Activated CD4-positive, CD25-positive, alpha-beta regulatory T cell treated with anti-CD3 and anti-CD28 coated beads, Interleukin-2, amount 50 U/mL, for 24 hours (primary cell): ENCODE results near the gene LINC00305.

Source experiments
- ATAC-seq, 2 donors: fragments of 150-1000 bp; cut with Tn5 transposase; one replicate each; pipeline ENCODE4 v1.10.0; 2021; ENCODE audit warnings: mild to moderate bottlenecking in 1 of 2, moderate library complexity in 1 of 2

LINC00305 gene

DNA sequence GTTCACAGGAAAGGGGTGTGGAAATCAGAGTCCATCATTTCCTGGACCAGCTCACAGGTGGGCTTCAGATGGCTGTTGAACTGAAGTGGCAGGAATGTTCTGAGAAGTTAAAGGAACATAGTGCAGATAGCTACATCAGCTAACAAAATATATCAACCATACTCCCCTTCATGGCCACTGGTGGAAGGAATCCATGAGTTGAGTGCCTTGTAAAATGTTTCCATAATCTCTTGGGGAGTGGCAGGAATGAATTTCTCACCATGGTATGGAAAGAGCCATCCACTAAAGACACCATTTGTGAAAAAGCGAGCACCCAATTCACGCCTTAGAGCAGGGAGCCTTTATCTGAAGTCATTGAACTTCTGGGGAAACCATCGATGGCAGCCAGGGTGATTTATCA is at the start of gene LINC00305:
Gene LINC00305 (minus strand): TSS at position 101 of the 400 bp plus-strand sequence.
- ATAC-seq: no peak

GRCh38 chr18:64191069-64191468 is 42.2 kb upstream of the LINC00305 start:
- ATAC-seq: no peak

GRCh38 chr18:64185987-64186386 is 37.1 kb upstream of the LINC00305 start:
- ATAC-seq: no peak

DNA sequence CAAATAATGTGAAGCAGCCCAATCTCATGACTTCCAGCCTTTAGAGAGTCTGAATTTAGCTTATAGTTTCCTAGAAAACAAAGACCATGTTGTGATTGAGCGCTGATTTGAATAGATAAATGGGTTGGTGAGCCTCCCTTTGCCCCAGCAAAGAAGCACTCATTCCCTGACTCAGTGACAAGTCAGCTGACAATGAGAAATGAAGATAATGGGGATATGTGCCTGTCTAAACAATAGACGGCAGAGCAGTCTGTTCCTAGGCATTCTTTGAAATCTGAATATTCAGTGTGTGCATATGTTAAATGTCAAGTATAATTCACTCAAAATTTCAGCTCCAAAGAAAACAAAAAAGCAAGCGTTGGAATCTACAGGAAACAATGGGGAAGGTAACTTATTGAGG is 34.8 kb upstream of the LINC00305 start:
- no peak for ATAC-seq

- ATAC-seq: no peak
Observed at GRCh38 chr18:64180617-64181016, 31.7 kb upstream of the LINC00305 start.

DNA sequence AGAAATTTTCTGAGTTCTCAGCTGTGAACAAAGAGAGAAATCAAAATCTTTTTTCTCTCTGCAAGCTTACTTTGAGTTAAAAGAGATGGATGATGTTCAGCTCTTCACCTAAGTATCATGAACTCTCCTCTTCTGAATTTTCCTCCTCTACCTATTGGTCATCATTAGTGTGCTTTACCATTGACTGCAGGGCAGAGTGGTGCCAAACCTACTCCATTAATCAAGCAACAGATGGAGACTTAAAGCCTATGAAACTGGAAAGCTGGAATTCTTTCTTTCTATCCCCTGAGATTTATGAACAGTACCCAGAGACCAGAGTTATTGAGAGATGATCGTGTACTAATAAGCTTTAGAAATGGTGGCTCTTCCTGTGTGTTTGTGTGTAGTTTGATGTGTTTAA is 31.3 kb upstream of the LINC00305 start:
- no peak for ATAC-seq

DNA sequence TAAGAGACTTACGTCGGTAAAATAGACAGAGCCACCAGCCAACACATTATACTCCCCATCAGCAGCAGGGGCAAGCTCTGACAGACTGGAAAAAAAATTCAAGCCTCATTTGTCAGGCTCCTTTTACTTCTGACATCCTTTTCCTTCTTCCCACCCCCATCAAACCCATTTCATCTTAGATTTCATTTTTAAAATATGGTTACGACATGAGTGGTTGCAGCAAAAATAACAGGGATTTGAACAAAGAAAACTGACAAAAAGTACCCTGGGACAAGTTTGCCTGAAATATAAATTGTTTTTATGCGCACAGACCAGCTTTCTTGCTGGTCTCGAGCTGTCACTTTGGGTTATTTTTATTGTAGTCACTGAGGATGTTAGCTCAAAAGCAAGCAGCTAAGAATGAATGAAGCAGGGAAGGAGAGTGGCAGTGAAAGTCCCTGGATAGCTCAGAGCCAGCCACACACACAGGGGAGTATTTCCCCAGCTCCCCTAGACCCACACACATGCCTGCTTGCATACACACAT is 30.7 kb upstream of the LINC00305 start:
- ATAC-seq: no peak

DNA sequence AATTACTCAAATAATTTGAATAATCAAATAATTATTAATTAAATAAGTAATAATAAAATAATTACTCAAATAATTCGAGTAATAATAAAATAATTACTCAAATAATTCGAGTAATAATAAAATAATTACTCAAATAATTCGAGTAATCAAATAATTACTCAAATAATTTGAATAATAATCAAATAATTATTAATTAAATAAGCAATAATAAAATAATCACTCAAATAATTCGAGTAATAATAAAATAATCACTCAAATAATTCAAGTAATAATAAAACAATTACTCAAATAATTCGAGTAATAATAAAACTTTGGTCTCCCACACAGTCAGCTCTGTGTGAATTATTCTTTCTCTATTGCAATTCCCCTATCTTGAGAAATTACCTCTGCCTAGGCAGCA is 30.0 kb upstream of the LINC00305 start:
- ATAC-seq: no peak

GRCh38 chr18:64175432-64175831 is 26.5 kb upstream of the LINC00305 start:
- ATAC-seq: no peak

- ATAC-seq: no peak
Observed at GRCh38 chr18:64171576-64171975, 22.7 kb upstream of the LINC00305 start.

- ATAC-seq: no peak
Observed at GRCh38 chr18:64167408-64167925, 18.6 kb upstream of the LINC00305 start.

- no peak for ATAC-seq
Observed at GRCh38 chr18:64165906-64166305, 17.0 kb upstream of the LINC00305 start.

- no peak for ATAC-seq
Observed at GRCh38 chr18:64164883-64165282, 16.0 kb upstream of the LINC00305 start.

DNA sequence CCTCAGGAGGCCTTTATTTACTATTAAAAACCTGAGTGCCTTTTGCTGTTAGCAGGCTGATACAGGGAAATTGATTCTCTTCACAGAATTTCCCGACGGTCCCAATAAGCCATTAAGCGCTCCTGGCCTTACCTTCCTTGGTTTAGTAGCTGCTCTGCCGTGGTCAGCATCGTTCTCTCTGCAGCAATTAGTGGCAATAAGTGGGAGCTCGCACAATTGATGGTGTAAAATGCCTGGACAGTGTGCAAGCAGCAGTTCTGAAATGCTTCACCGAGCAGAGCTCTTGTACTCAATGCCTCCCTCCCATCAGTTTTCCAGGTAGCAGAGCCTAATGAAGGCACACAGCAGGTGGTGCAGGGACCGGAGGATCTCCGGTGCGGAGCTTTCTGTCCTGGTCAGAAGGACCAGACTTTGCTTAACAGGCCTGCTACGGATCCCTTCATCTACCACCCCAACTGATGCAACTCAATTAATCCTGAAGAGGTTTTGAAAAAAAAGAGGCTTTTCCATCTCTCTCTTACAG is 1.1 kb upstream of the LINC00305 start:
- ATAC-seq: no peak

GRCh38 chr18:64142904-64143303 is 6.0 kb downstream of the LINC00305 start:
- no peak for ATAC-seq

DNA sequence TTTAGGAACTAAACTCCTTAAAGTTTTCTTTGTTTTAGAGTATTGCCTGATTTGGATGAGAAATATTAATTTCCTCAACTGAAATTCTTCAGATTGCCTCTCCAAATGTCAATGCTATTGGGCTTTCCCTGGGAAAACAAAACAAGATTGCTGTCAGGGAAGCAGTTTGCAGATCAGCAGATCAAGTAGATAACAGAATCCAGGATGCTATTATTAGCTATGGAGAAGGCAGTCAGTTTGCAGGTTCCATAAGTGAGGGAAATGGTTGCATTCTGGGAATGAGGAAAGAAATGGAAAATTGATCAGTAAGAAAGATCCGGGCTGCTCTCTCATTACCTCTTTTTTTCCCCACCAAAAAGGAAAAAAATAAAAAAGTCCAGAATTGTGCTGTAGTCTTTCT is 11.0 kb downstream of the LINC00305 start:
- ATAC-seq: no peak

- ATAC-seq: no peak
Observed at GRCh38 chr18:64134044-64134747, 14.7 kb downstream of the LINC00305 start.

- no peak for ATAC-seq
Observed at GRCh38 chr18:64132871-64133270, 16.0 kb downstream of the LINC00305 start.

- no peak for ATAC-seq
Observed at GRCh38 chr18:64131314-64131713, 17.6 kb downstream of the LINC00305 start.

DNA sequence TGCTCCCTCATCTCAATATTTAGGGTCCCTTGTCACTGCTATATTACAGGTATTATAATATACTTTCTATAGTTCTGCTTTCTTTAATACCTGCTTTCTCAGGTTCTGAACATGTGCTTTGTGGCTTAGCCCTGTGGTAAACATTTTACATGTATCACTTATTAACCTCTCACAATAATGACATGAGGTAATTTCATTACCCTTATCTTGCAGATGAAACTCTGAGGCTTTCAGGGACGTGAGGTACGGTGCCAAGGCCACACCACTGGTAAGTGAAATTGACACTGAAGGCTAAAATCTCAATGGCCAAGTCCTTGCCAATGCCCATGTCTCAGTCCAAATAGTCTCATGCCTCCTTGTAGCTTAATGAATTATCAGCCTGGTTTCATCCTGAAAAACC is 21.7 kb downstream of the LINC00305 start:
- no peak for ATAC-seq

DNA sequence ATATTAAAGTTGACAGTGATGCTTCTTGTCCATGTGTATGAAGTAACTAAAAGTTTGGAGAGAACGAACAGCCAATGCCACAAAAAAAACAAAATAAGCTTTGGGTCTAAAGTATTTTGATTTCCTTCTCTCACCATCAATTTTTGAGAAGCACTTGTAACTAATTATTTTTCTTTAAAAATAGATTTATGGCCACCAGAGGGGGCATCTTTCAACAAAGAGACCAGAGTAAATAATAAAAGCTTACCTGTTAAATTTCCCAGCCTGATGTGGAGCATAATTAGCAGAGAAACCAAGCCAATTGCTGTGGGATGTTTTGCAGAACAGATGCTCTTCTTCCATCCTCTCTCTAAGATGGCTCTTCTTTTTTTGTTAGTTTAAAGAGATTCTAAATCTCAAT is 29.0 kb downstream of the LINC00305 start:
- no peak for ATAC-seq

DNA sequence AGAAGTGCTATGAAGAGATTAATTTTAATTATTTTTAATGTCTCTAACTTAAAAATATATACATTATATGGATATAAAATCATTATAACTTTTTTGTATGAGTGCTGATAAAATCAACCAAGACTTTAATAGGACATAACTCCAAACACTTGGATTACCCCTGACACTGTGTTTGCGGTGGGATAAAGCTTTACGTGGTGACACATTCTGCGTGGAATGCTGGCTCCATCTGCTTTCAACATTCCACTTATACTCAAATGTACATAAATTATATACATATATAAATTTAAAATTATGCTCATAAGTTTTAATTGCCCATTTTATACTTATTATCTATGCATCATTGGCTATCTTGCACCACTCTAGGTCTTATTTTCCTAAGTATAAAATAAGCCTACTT is 30.5 kb downstream of the LINC00305 start:
- no peak for ATAC-seq

- no peak for ATAC-seq
Observed at GRCh38 chr18:64116571-64117175, 32.2 kb downstream of the LINC00305 start.

- ATAC-seq: no peak
Observed at GRCh38 chr18:64115881-64116280, 33.0 kb downstream of the LINC00305 start.
